Ectodermal cell (in vitro differentiated cells): ENCODE measurements around the gene ETFDH.
"Not testable (repeated sequence)": the region's sequence is repeated elsewhere in the genome, so short reads cannot be mapped to it uniquely, and the experiment has no call there.

Experiments used
- H3K27ac ChIP-seq: 2 replicates; pipeline ENCODE4 v1.7.0; 2013; ENCODE audit warnings: mild to moderate bottlenecking, low read depth, low read length; ENCODE audit not compliant: insufficient read depth, poor library complexity, severe bottlenecking
- H3K27me3 ChIP-seq: 2 replicates; pipeline ENCODE4 v1.7.0; 2013; ENCODE audit warnings: mild to moderate bottlenecking, low read length; ENCODE audit not compliant: insufficient read depth, control insufficient read depth, poor library complexity, severe bottlenecking
- H3K36me3 ChIP-seq: one replicate; pipeline ENCODE4 v1.7.0; 2013; ENCODE audit warnings: low read length; ENCODE audit not compliant: control insufficient read depth, insufficient read depth
- H3K4me1 ChIP-seq: one replicate; pipeline ENCODE4 v1.7.0; 2013; ENCODE audit warnings: low read length; ENCODE audit not compliant: control insufficient read depth, insufficient read depth
- H3K4me3 ChIP-seq: 2 replicates; pipeline ENCODE4 v1.7.0; 2013; ENCODE audit warnings: low read depth, low read length, control low read depth; ENCODE audit not compliant: insufficient read depth
- H3K9me3 ChIP-seq: 2 replicates; pipeline ENCODE4 v1.7.0; 2013; ENCODE audit warnings: mild to moderate bottlenecking, low read length, moderate library complexity; ENCODE audit not compliant: control insufficient read depth
- WGBS, 2 experiments: methylation state at CpG; one replicate each; pipeline ENCODE4 v1.1.7; 2013; ENCODE audit warnings: missing lambda C conversion rate in 2 of 2; 5-methylcytosine and 5-hydroxymethylcytosine counted together

The ETFDH gene

GRCh38 chr4:158746537-158746936 lies 74.4 kb downstream of the ETFDH start:
- not testable (repeated sequence) for H3K4me1 ChIP-seq, H3K9me3 ChIP-seq, H3K4me3 ChIP-seq, H3K36me3 ChIP-seq, H3K27ac ChIP-seq, H3K27me3 ChIP-seq
- 95% methylated on average over 31 of the region's 31 CpGs for WGBS, 2 experiments

GRCh38 chr4:158750379-158750778 lies 78.3 kb downstream of the ETFDH start:
- no peaks in the 10 kb centered on the region for H3K27me3 ChIP-seq
- no peak overlapping the region for H3K4me3 ChIP-seq
- H3K27ac ChIP-seq: no peak overlapping the region
- no peaks in the 10 kb centered on the region for H3K36me3 ChIP-seq
- no peaks in the 10 kb centered on the region for H3K9me3 ChIP-seq
- 93 to 94% methylated on average over 2 to 3 of the region's 3 CpGs for WGBS, 2 experiments
- no peaks in the 10 kb centered on the region for H3K4me1 ChIP-seq

GRCh38 chr4:158754385-158755180 lies 82.5 kb downstream of the ETFDH start:
- Histone ChIP-seq H3K27ac (no peak overlapping the region), H3K36me3 (no peaks in the 10 kb centered on the region), H3K27me3 (no peaks in the 10 kb centered on the region), H3K9me3 (peaks cover 2% of the 10 kb centered on the region), H3K4me1 (no peaks in the 10 kb centered on the region), H3K4me3 (no peak overlapping the region)
- WGBS, 2 experiments: 97 to 99% methylated on average over 5 of the region's 5 CpGs

GRCh38 chr4:158755819-158756218 lies 83.7 kb downstream of the ETFDH start:
- H3K36me3 ChIP-seq, H3K4me3 ChIP-seq, H3K27ac ChIP-seq, H3K4me1 ChIP-seq, H3K9me3 ChIP-seq, H3K27me3 ChIP-seq: not testable (repeated sequence)
- 89 to 96% methylated on average over 7 of the region's 7 CpGs for WGBS, 2 experiments

GRCh38 chr4:158756588-158756987 lies 84.5 kb downstream of the ETFDH start:
- no peak overlapping the region for H3K27ac ChIP-seq
- H3K36me3 ChIP-seq: no peaks in the 10 kb centered on the region
- H3K4me3 ChIP-seq: no peak overlapping the region
- H3K9me3 ChIP-seq: peaks cover 2% of the 10 kb centered on the region
- H3K27me3 ChIP-seq: no peaks in the 10 kb centered on the region
- H3K4me1 ChIP-seq: no peaks in the 10 kb centered on the region

GRCh38 chr4:158758142-158758541 lies 86.0 kb downstream of the ETFDH start:
- no peaks in the 10 kb centered on the region for H3K36me3 ChIP-seq
- no peak overlapping the region for H3K4me3 ChIP-seq
- no peaks in the 10 kb centered on the region for H3K4me1 ChIP-seq
- no peaks in the 10 kb centered on the region for H3K27me3 ChIP-seq
- no peak overlapping the region for H3K27ac ChIP-seq
- WGBS, 2 experiments: 91 to 97% methylated on average over 3 to 4 of the region's 4 CpGs
- H3K9me3 ChIP-seq: peaks cover 2% of the 10 kb centered on the region

GRCh38 chr4:158758703-158759102 lies 86.6 kb downstream of the ETFDH start:
- 89 to 96% methylated on average over 4 of the region's 4 CpGs for WGBS, 2 experiments
- Histone ChIP-seq H3K4me1 (no peaks in the 10 kb centered on the region), H3K9me3 (peaks cover 2% of the 10 kb centered on the region), H3K27ac (no peak overlapping the region), H3K27me3 (no peaks in the 10 kb centered on the region), H3K36me3 (no peaks in the 10 kb centered on the region), H3K4me3 (no peak overlapping the region)
